ENCODE measurements around the gene KLHL5. TPM values are rescaled to one million over a fixed set of nuclear protein-coding genes. Genes with fewer than 3 reads are reported as not detected.

Gene KLHL5
- total and polyA plus RNA-seq, 2 donors (not counting 1 experiment from before 2014, with no cell fraction given) = 22.6 to 90.0 TPM

DNA sequence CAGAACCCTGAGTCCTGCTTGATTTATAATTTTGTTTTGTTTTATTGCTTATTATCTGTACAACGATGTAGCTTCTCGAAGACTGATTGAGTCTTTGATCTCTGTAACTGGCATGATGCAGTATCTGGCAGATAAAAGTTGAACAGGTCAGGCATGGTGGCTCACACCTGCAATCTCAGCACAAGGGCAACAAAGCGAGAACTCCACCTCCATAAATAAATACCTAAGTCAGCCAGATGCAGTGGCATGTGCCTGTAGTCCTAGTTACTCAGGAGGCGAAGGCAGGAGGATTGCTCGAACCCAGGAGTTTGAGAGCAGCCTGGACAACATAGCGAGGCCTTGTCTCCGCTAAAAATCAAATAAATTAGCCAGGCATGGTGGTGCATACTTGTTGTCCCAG lies 104.6 kb downstream of the KLHL5 start:
- Mint-ChIP-seq H3K9me3 (ENCODE audit: insufficient read depth) (no peaks in the 10 kb centered on the region), H3K27me3 (no peaks in the 10 kb centered on the region), H3K27ac (peak overlapping the region; percentile 88), H3K4me3 (peak overlapping the region; percentile 75), H3K4me1 (peaks cover 51% of the 10 kb centered on the region)
- WGBS (ENCODE audit: insufficient coverage) = 27% methylated on average over 5 of the region's 7 CpGs
- ATAC-seq (ENCODE audit: low read depth) = peak; percentile 51
- peak overlapping the region; percentile 57 for H3K9ac ChIP-seq (ENCODE audit: low read length)
- POLR2A ChIA-PET = interaction anchor here (0.8 to 2.5 kb wide), 2 partner anchors 15 to 22 kb away, joined by 5 to 10 read pairs; no protein-coding TSS in a partner anchor
- no peaks in the 10 kb centered on the region for H4K20me1 ChIP-seq (ENCODE audit: control insufficient read depth, insufficient read depth, low read length, poor library complexity, severe bottlenecking)
- TF ChIP-seq, protein P1, sequence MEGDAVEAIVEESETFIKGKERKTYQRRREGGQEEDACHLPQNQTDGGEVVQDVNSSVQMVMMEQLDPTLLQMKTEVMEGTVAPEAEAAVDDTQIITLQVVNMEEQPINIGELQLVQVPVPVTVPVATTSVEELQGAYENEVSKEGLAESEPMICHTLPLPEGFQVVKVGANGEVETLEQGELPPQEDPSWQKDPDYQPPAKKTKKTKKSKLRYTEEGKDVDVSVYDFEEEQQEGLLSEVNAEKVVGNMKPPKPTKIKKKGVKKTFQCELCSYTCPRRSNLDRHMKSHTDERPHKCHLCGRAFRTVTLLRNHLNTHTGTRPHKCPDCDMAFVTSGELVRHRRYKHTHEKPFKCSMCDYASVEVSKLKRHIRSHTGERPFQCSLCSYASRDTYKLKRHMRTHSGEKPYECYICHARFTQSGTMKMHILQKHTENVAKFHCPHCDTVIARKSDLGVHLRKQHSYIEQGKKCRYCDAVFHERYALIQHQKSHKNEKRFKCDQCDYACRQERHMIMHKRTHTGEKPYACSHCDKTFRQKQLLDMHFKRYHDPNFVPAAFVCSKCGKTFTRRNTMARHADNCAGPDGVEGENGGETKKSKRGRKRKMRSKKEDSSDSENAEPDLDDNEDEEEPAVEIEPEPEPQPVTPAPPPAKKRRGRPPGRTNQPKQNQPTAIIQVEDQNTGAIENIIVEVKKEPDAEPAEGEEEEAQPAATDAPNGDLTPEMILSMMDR (IDR thresholded peaks at IDR 0.05) = no peak
- TF ChIP-seq EZH2 (IDR thresholded peaks at IDR 0.05; ENCODE audit: borderline replicate concordance, insufficient read depth, low read depth, low read length, poor library complexity, severe bottlenecking) = no peak
- H3K27me3 ChIP-seq (replicated peaks in 1 of 4; ENCODE audit: control extremely low read depth in 1 of 4, control insufficient read depth in 3 of 4, insufficient read depth in 4 of 4, low read length in 3 of 4) = no peaks in the 10 kb centered on the region
- peak overlapping the region; percentile 92 to 94 for H3K27ac ChIP-seq (ENCODE audit: low read length in 2 of 2)
- peaks cover 0 to 4% (median 0%) of the 10 kb centered on the region in 3 donors for H3K9me3 ChIP-seq (ENCODE audit: control extremely low read depth in 1 of 3, control insufficient read depth in 2 of 3, insufficient read depth in 1 of 3, low read length in 2 of 3)
- intact Hi-C loops (cut with micrococcal nuclease) = loop anchor here (1.0 kb wide), 1 partner anchor 16 kb away; the partner anchor contains the start of gene WDR19
- peak; percentile 72 for DNase-seq
- H3K4me3 ChIP-seq (ENCODE audit: control extremely low read depth in 1 of 5, extremely low read depth in 1 of 5, insufficient read depth in 1 of 5, low read depth in 2 of 5, low read length in 4 of 5) = peak overlapping the region in 2 of 5 experiments; percentile 16 to 48
- H3K36me3 ChIP-seq (replicated peaks in 1 of 2; ENCODE audit: control extremely low read depth in 1 of 2, control insufficient read depth in 1 of 2, extremely low read depth in 1 of 2, insufficient read depth in 2 of 2, low read length in 1 of 2) = no peaks in the 10 kb centered on the region
- H3K4me1 ChIP-seq (ENCODE audit: control insufficient read depth in 2 of 2, insufficient read depth in 2 of 2, low read length in 2 of 2) = peaks cover 36 to 38% of the 10 kb centered on the region in 2 donors
- peak overlapping the region; percentile 39 for H2AFZ ChIP-seq (ENCODE audit: insufficient read depth, low read depth, low read length, poor library complexity, severe bottlenecking)
- no peaks in the 10 kb centered on the region for H3K79me2 ChIP-seq (ENCODE audit: control insufficient read depth, insufficient read depth, low read length)
- peak overlapping the region; percentile 71 for H3K4me2 ChIP-seq (replicated peaks; ENCODE audit: low read depth, low read length, poor library complexity, severe bottlenecking)
- CTCF ChIA-PET = interaction anchor here (0.9 to 2.2 kb wide), 11 partner anchors 8 to 407 kb away, joined by 3 to 11 read pairs (median 4); partner anchors contain the start of genes TLR10 and WDR19

DNA sequence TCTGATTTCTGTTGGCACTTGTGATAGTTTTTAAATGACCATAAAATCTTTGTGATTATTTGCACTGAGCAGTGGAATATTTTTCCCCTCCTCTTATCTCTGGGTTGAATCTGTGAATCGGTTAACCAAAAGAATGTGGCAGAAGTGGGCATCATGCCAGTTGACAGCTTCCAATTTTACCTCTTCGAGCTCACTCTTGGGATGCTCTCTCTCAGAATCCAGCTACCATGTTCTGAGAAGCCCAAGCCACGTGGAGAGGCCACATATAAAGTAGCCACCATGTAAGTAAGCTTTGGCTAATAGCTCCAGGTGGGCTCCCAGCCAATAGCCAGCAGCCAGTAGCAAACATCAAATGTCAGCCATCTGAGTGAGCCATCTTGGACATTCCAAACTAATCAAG lies 107.4 kb downstream of the KLHL5 start:
- WGBS (ENCODE audit: insufficient coverage) = 75% methylated on average over 2 of the region's 3 CpGs
- DNase-seq (no peak), ATAC-seq (ENCODE audit: low read depth) (no peak)
- Histone ChIP-seq H3K9me3 (ENCODE audit: control extremely low read depth in 1 of 3, control insufficient read depth in 2 of 3, insufficient read depth in 1 of 3, low read length in 2 of 3) (peaks cover 0 to 4% (median 0%) of the 10 kb centered on the region in 3 donors), H3K9ac (ENCODE audit: low read length) (no peak overlapping the region), H2AFZ (ENCODE audit: insufficient read depth, low read depth, low read length, poor library complexity, severe bottlenecking) (no peak overlapping the region), H4K20me1 (ENCODE audit: control insufficient read depth, insufficient read depth, low read length, poor library complexity, severe bottlenecking) (no peaks in the 10 kb centered on the region), H3K4me1 (ENCODE audit: control insufficient read depth in 2 of 2, insufficient read depth in 2 of 2, low read length in 2 of 2) (peaks cover 36 to 38% of the 10 kb centered on the region in 2 donors), H3K36me3 (replicated peaks in 1 of 2; ENCODE audit: control extremely low read depth in 1 of 2, control insufficient read depth in 1 of 2, extremely low read depth in 1 of 2, insufficient read depth in 2 of 2, low read length in 1 of 2) (no peaks in the 10 kb centered on the region), H3K27ac (ENCODE audit: low read length in 2 of 2) (no peak overlapping the region), H3K27me3 (replicated peaks in 1 of 4; ENCODE audit: control extremely low read depth in 1 of 4, control insufficient read depth in 3 of 4, insufficient read depth in 4 of 4, low read length in 3 of 4) (no peaks in the 10 kb centered on the region), H3K4me2 (replicated peaks; ENCODE audit: low read depth, low read length, poor library complexity, severe bottlenecking) (no peak overlapping the region), H3K79me2 (ENCODE audit: control insufficient read depth, insufficient read depth, low read length) (no peaks in the 10 kb centered on the region), H3K4me3 (ENCODE audit: control extremely low read depth in 1 of 5, extremely low read depth in 1 of 5, insufficient read depth in 1 of 5, low read depth in 2 of 5, low read length in 4 of 5) (no peak overlapping the region)
- peaks cover 52% of the 10 kb centered on the region for H3K4me1 Mint-ChIP-seq
- no peaks in the 10 kb centered on the region for H3K27me3 Mint-ChIP-seq
- H3K9me3 Mint-ChIP-seq (ENCODE audit: insufficient read depth) = no peaks in the 10 kb centered on the region
- no peak overlapping the region for H3K27ac Mint-ChIP-seq
- no peak overlapping the region for H3K4me3 Mint-ChIP-seq
- TF ChIP-seq, protein P1 (IDR thresholded peaks at IDR 0.05) = no peak
- TF ChIP-seq EZH2 (IDR thresholded peaks at IDR 0.05; ENCODE audit: borderline replicate concordance, insufficient read depth, low read depth, low read length, poor library complexity, severe bottlenecking) = no peak
- CTCF ChIA-PET = interaction anchor here (1.6 kb wide), 1 partner anchor 12 kb away, joined by 4 read pairs; the partner anchor contains the start of gene WDR19
- POLR2A ChIA-PET = no interaction called here
- intact Hi-C loops (cut with micrococcal nuclease) = no loop called here
